DOHH2 (cell line): ENCODE data around the gene SLC25A33.

Experiments used
- EZH2phosphoT487 ChIP-seq: fragments of 200-600 bp; sonication (generic); IDR thresholded peaks from 2 replicates; pipeline ENCODE4 v1.6.1; 2017; ENCODE audit warnings: borderline replicate concordance, mild to moderate bottlenecking, antibody characterized with exemption, low read length, moderate library complexity, mixed read lengths
- TF ChIP-seq, protein P1 (sequence below): fragments of 200-600 bp; sonication (generic); IDR thresholded peaks from one replicate; pipeline ENCODE4 v1.5.1; 2014; ENCODE audit warnings: antibody characterized with exemption, mild to moderate bottlenecking, low read depth, low read length; ENCODE audit not compliant: poor library complexity, severe bottlenecking

DNA sequence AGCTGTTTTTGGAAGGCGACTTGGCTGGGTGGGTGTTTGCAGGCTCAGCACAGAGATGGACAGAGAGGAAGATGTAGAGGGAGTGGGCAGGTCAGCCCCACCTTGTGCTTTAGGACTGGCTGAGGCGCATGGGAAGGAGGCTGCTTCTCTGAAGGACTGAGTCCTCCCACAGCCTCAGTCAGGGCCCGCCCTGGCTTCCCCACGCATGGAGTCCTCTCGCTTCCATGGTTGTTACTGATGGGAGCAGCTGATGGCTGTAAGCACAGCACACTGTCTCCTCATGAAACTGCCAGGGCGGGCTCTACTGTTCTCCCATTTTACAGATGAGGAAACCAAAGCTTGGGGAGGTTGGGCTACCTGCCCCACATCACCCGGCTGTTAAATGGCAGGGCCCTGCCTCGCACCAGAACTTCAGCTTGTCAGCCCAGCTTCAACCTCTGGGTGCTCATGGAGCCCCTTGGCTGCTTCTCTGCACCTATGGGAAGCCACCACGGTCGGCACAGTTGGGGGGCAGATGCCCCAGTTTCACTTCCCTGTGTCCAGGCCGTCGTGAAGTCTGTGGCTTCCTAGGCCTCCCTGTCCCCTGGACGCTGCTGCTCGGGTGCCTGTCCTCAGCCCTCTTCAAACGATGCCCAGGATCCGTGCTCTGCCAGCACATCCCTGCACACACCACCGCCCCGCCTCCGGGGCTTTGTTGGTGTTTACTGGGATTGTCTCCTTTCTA is 51.8 kb downstream of the SLC25A33 start:
- TF ChIP-seq, protein P1, sequence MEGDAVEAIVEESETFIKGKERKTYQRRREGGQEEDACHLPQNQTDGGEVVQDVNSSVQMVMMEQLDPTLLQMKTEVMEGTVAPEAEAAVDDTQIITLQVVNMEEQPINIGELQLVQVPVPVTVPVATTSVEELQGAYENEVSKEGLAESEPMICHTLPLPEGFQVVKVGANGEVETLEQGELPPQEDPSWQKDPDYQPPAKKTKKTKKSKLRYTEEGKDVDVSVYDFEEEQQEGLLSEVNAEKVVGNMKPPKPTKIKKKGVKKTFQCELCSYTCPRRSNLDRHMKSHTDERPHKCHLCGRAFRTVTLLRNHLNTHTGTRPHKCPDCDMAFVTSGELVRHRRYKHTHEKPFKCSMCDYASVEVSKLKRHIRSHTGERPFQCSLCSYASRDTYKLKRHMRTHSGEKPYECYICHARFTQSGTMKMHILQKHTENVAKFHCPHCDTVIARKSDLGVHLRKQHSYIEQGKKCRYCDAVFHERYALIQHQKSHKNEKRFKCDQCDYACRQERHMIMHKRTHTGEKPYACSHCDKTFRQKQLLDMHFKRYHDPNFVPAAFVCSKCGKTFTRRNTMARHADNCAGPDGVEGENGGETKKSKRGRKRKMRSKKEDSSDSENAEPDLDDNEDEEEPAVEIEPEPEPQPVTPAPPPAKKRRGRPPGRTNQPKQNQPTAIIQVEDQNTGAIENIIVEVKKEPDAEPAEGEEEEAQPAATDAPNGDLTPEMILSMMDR: no peak
- TF ChIP-seq EZH2phosphoT487: no peak
